HuH-7 (cell line): Measurements from ENCODE around the gene ATP2A2.

Experiments used
- DNase-seq: peaks from one replicate; pipeline ENCODE4 v3.0.0; 2011; ENCODE audit warnings: low spot score

The ATP2A2 gene

DNA sequence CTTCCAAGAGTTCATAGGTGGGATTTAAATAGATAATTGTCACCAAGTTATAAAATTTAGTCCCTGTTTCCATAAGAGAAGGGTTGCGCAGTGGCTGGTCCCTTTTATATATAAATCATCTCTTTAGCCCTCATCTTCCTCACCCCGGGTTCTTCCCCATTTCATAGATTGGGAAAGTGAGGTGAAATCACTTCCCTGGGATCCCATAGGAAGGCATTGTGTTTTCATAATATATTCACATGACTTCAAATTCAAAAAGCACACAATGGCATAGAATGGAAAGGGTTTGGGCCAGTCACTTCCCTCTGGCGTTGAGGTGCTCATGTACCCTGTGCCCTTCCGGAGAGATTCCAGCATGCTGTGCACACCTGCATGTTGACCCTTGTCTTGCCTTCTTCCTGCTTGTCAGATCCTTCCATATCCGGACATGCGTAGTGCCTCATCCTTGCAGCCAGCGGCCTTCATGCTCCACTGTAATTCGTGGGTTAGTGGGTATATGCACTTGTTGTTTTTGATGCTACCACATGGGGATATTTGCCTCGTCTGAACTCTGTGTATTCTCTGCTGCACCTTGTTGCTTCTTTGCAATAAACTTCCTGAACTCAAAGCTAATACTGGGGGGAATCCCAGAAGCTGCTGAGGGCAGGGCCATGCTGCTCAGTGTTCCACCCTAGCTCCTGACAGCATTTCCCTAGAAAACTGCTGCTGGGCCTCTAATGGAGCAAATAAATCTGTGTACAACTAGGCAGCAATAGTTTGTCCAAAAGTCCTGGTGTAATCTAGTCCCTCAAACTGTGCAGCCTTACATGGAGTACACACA is 62.9 kb downstream of the ATP2A2 start:
- no peak for DNase-seq

DNA sequence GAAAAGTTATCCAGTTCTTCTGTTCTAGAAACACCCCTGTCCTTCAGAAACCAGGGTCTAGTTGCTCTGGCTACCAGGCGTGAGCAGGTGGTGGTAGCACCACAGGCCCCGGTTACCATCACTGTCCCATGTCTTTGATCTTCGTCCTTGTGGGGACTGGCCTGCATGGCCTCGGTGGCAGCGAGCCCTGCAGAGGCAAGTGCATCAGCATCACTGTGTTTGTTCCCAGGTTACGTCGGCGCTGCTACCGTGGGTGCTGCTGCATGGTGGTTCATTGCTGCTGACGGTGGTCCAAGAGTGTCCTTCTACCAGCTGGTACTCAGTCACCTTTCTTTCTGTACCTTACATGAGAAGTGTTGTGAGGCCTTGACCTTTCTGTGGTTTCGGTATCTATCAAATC is 63.6 kb downstream of the ATP2A2 start:
- DNase-seq = no peak

DNA sequence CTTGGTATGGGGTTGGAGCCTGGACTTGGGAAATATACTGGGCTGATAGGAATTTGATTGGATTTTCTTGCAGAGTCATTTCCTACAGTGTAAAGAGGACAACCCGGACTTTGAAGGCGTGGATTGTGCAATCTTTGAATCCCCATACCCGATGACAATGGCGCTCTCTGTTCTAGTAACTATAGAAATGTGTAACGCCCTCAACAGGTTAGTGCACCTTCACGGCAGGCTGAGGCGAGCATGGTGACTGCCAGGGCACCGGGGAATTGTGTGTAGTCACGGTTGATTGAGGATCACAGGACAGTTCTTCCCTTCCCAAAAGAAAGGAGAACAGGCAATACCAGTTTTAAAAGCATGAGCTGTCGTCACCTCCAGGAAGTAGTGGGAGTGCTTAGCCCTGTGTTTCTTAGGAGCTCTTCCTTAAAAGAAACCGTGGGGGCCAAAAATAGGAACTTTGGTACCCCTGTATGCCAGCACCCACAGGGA is 64.2 kb downstream of the ATP2A2 start:
- DNase-seq = peak; percentile 78

DNA sequence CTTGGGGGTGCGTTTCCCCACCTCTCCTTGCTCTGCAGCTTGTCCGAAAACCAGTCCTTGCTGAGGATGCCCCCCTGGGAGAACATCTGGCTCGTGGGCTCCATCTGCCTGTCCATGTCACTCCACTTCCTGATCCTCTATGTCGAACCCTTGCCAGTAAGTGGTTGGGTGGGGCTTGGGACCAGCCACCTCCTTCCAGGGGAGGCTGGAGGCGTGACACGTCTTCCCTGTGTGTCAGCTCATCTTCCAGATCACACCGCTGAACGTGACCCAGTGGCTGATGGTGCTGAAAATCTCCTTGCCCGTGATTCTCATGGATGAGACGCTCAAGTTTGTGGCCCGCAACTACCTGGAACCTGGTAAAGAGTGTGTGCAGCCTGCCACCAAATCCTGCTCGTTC is 64.9 kb downstream of the ATP2A2 start:
- no peak for DNase-seq

DNA sequence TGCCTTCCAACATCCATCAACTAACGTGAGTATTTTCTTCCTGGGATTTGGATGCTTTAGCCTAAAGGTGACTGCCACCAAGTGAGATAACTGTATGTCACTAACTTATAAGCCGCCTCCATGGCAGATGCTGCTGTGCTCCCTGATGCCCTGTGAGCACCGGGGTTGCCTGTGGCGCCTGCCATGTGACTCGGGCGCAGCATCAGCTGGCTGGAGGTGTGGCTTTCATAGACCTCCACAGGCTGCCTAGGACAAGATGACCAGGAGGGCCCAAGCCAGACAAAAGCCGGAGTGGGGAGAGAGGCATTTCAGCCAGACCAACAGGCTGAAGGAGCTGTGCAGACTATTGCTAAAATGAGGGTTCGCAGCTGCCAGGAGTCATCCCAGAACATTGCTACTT is 66.7 kb downstream of the ATP2A2 start:
- no peak for DNase-seq

DNA sequence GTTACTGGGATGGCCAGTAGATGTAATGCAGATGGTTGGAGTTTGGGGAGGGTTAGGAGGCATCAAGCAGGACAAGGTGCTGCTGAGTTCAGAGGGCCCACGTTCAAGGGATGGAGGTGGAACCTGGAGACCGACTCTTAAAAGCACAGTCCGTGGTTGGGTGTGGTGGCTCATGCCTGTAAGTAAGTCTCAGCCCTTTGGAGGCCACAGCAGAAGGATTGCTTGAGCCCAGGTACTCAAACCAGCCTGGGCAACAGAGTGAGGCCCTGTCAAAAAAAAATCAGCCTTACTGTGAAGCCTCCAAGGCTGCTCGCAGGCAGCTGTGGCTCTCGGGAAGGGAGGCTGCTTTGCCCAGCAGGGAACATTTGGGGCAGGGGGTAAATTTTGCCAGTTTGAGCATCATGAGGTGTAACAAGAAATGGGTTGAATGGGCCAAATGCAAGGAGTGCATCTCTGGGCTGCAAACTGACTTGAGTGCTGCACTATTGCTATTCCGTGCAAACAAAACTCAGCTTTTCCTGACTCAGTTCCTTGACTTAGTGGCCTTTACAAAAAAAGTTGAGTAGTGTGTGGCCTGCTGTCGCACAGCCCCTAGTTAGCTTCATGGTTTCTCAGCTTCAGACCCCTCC is 67.5 kb downstream of the ATP2A2 start:
- no peak for DNase-seq

DNA sequence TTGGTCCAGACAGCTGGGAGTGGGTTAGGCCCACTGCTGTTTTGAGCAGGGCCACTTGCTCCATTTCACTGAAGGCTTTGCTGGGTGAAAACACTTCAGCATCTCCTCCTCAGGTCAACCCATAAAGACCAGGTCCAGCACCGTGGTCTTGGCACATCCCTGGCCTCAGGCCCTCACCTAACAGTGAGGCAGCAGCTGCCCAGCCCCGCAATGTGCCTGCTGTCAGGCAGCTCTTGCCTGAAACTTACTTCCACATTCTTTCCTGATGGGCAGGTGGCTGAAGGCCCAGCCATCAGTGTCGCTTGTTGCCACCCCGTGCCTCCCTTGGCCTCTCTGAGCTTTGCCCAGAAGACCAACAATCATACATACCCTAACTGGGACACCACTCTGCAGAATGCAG is 68.0 kb downstream of the ATP2A2 start:
- no peak for DNase-seq

DNA sequence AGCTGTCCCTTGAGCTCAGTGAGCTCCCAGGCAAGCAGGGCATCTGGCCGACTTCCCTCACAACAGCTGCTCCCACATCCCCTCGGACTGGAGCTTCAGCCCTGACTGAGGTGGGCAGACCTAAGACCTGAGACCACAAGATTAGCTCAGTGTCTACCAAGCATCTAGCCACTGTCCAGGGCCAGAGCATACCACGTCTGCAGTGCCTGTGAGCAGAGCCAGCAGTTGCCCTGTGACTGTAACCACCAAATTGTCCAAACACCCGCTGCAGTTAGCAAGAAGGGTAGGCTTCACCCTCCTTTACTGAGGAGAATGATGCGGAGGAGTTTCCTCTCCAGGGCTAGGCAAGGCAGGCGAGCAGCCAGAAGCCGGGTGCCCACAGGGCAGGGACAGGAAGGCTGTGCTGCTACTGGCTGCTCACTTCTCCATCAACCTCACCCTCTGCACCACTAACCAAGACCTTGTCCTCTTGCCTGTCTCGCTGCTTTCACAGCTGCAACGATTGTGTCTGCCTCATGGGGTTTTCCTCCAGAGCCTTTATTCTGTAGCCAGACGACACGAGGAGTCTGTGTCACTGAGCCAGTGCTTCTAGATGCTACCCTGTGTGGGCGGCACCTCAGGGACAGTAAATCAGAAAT is 68.6 kb downstream of the ATP2A2 start:
- DNase-seq = no peak

DNA sequence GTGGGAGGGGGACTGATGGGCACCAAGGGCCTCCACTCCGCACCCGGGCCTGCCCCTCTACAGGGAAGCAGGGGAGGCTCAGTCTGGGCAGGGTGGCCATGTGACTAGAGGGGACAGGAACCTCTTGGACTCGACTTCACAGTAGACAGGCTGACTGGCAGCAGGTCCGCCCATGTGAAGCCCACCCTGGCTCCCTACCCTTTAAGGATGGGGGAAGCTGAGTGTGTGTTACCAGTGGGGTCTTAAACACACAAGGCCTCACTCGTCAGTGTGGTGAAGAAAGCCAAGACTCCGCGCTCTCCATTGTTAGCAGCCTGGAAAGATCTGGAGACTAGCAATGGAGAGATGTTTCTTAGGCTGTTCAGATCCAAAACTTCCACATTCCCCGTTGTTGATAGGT is 70.1 kb downstream of the ATP2A2 start:
- DNase-seq = no peak

DNA sequence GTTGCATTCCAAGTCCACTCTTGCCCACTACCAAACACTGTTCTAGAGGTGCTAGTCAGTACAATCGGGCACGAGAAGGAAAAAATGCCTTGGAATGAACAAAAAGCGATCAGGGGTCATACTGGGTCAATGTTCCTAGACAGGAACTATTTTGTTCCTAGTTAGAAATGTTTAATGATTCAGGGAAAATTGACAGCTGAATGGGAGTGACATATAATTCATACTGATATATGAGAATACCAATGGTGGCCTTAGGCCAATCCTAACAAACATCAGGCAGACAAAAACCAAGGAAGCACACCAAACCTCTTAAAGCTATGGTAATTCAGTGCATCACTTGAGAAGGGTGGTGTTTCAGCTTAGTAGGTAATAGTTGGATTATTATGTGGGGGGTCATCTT is 71.4 kb downstream of the ATP2A2 start:
- no peak for DNase-seq

DNA sequence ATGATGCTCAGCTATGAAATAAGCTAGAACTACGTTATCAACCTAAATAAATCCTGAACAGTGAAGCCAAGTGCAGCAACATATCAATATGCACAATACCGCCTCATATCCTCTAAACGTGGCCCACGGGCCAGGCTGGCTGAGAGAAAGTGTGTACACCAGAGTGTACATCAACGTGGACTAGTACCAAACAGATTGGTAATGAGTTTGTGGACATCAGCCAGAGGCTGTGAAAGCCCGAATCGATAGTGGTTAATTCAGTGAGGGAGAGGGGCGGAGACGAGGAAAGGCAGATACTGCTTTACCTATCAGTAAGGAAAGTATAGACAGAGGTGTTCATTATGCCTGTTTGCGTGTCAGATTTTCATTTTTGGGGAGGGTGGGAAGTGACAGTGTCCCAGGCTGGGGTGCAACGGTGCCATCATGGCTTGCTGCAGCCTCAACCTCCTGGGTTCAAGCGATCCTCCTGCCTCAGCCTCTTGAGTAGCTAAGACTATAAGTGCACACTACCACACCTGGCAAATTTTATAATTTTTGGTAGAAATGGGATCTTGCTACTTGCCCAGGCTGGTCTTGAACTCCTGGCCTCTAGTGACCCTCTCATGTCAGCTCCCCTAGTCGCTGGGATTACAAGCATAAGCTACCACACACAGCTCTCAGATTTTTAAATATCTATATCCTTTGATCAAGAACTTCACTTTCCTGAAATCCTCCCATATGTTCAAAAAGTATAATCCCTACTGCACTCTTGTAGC is 72.3 kb downstream of the ATP2A2 start:
- no peak for DNase-seq

DNA sequence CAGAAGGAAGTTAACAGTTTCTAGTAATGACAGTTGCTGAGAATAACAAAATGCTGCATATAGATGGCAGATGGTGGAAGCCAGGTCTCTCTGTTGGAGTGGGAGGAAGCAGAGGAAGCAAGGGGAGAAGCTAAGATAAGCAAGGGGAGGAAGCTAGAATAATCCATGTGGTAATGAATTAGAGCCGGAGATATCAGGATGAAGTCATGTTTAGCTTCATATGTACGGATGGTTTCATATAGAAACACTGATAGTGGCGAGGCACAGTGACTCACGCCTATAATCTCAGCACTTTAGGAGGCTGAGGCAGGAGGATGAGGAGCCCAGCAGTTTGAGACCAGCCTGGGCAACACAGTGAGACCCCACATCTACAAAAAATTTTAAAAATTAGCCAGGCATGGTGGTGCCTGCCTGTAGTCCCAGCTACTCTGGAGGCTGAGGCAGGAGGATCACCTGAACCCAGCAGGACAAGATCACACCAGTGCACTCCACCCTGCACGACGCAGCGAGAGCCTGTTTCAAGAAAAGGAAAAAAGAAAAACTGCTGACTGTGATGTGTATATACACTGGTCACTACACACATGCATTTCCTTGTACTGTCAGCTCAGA is 73.2 kb downstream of the ATP2A2 start:
- no peak for DNase-seq

DNA sequence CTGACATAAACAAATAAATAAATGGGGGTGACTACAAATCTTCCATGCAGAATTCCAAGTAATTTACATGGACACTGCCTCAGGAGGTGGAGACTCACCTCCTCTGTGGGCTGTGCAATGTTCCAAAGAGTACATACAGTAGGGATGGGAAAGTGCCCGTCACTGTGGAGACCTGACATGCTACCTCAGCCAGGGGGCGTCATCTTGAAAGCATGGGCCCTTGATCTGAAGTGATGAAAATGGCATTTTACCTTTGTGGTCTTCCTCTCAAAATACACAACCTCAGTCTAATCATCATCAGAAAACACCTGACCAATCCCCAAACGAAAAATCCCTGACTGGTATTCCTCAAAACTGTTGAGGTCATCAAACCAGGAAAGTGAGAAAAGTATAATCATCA is 74.0 kb downstream of the ATP2A2 start:
- peak; percentile 75 for DNase-seq

DNA sequence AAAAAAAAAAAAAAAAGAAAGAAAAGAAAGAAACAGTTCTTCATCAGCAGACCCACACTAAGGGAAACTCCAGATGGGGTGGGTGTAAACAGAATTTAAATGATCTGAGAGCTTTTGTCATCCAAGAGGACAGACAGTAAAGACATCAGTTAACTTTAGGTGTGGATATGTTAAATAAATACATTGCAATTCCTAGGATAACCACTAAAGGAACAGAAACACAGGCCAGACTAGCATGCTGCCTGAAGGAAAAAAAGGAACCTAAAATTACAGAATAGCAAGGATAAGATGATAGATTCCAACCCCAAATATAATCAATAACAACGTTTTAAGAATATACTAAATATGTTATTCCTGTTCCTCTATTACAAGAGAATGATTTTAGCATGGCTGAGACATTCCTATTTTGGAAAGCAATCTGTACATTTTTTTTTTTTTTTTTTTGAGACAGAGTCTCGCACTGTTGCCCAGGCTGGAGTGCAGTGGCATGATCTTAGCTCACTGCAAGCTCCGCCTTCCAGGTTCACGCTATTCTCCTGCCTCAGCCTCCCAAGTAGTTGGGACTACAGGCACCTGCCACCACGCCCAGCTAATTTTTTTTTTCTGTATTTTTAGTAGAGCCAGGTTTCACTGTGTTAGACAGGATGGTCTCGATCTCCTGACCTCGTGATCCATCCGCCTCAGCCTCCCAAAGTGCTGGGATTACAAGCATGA is 77.5 kb downstream of the ATP2A2 start:
- DNase-seq = peak; percentile 45

DNA sequence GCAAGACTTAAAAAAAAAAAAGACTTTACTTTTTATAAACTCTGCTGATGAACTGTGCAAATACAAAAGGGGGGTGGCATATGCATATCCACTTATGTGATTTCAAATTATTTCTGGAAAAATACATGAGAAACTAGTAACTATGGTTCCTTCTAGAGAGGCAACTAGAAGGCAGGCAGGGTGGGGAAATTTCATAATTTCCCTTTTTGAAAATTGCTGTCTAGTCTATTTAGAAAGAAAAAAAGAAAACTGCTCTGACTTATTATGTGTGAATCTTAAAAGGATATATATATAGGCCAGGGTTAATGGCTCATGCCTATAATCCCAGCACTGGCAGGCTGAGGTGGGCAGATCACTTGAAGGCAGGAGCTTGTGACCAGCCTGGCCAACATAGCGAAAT is 80.2 kb downstream of the ATP2A2 start:
- no peak for DNase-seq

DNA sequence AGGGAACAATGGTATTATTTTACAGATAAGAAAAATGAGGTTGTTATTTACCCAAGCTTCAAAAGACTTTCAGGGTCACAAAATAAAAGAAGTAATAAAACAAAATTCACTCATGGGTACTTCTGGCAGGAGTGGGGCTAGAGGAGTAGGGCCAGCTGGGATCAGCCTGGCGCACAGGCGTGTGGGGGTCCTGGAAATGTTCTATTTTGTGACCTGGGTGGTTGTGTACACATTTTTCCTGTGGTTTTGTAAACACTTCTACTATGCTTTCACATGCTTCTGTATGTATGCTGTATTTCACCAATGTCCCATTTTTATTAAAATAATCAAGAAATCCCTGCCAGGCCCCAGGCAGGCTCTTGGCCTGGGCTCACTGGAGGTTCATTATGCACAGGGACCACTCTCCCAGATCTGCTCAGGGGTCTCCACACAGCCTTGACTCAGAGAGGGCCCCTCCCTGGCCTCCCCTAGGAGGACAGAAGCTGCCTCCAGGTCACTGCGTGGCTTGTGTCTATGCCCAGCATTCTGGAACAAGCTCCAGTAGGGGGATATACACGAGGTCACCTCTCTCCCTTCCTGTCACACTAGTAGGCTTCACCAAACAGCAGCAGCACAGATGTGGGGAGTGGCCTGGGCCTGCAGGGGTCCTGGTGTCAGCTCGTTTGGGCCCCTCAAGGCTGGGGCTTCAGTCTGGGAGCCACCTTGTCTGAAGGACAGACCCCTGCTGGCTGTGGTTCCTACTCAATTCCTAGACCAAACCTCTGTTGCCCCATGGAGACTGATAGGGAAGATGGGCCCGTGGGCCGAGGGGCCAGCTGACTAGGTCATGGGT is 84.7 kb downstream of the ATP2A2 start:
- no peak for DNase-seq

DNA sequence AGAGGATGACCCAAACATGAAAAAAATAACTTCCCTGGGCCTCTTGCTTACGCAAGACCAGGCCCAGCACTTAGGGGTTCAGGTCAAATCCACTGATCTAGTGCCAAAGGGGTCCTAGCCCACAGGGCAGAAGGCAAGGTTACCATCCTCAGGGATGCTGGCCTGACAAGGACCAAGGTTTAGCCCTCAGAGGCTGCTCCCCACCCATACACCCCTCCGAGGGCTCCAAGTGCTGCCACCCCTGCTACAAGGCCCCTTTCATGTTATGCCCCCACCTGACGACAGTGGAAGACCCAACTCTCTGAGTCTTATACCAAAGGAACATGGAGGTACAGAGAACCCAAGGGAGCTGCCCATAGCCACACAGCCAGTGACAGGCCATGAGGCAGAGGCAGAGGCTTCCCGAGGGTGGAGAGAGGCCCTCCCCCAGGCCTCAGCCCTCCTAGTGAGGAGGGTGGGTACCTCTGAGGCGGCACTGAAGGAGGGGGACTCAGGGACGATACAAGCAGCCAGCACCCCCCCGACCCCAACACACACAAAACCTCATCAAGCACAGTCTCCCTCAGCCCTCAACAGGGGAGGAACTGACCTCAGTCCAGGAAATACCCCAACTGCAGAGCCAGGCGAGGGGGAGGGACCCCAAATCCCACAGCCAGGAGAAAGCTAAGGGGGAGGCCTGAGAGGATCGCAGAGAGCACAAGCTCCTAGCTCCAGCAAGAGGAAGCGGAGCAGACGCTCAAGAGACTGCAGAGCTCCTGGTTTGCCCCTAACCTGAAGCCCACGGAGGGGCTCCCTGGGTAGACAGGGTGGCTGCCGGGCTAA is 85.5 kb downstream of the ATP2A2 start:
- DNase-seq = no peak

DNA sequence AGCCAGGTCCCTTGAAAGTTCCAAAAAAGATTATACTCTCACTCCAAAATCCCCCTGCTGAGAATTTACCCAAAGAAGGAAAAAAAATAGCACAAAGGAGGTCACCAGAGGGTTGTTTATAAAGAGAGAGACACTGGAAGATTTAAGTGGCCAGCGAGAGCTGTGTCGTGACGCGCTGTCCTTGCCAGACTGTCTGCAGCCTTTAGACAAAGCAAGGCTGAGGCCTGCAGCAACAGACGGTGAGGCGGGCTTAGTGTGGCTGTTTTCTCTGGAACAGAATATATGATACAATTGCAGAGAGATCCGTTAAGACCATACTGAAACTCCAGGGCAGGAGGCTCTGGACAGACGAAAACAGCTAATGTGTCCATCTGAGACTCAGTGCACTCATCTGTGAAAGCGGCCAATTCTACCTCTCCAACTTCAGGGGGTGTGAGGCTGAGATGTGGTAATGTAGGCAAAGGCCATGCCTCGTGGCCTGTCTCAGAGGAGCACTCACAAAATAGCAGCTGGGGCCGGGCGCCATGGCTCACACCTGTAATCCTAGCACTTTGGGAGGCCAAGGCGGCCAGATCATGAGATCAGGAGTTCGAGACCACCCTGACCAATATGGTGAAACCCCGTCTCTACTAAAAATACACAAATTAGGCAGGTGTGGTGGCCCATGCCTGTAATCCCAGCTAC is 86.3 kb downstream of the ATP2A2 start:
- no peak for DNase-seq

DNA sequence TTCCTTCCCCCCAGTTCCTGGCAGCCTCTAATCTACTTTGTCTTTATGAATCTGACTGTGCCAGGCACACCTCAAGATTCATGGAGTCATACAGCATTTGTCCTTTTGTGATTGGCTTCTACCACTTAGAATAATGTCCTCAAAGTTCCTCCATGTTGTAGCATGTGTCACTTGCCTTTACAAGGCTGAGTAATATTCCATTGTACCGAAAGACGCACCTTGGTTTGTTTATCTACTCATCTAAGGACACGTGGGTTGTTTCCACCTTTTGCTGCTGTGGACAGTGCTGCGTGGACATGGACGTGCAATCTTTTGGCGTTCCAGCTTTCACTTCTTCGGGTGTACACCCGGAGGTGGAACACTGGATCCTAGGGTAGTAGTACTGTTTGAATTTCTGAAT is 88.9 kb downstream of the ATP2A2 start:
- DNase-seq = no peak
